GM12892 (cell line): ENCODE measurements around the gene USP7.

Experiments used
- POLR2A ChIP-seq: IDR thresholded peaks from 2 replicates; pipeline ENCODE4 v1.6.1; 2011; ENCODE audit warnings: low read depth, low read length, control low read depth
- TAF1 ChIP-seq: IDR thresholded peaks from 2 replicates; pipeline ENCODE4 v1.6.1; 2011; ENCODE audit warnings: low read depth, mild to moderate bottlenecking, control low read depth, low read length, borderline replicate concordance

DNA sequence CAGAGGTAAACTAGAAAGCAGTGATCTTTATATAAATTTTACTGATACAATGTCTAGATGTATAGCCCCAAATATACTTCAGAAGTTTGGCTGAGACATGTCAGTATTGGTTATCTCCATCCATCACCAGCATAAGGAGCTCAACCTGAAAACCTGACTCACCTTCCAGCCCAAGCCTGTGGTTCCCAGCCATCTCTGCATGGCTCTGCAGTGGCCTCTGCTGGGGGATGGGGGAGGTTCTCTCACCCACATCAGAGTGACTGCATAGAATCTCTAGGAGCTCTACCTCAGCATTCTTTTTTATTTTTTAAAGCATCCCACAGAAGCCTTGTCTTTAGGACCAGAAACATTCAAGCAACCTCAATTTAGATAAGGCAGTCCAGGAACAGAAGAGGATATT, 27.3 kb downstream of the USP7 start:
- TF ChIP-seq POLR2A (no peak), TAF1 (no peak)
